ENCODE measurements around the gene ARIH2.
A peak's percentile ranks its signal among the peaks of the same experiment; 100 is the strongest.

Gene ARIH2

DNA sequence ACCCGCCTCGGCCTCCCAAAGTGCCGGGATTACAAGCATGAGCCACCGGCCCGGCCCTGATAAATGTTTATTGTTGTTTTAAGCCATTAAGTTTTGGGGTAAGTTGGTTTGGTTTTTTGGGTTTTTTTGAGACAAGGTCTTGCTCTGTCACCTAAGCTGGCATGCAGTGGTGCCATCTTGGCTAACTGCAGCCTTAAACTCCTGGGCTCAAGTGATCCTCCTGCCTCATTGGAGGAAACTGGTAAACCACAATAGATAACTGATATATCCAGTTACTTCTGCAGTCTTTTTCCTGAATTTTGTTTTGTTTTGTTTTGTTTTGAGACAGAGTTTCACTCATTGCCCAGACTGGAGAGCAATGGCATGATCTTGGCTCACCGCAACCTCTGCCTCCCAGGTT is 24.1 kb upstream of the ARIH2 start:
- H3K27ac ChIP-seq (ENCODE audit: low read length) = no peak overlapping the region
- no peaks in the 10 kb centered on the region for H3K27me3 ChIP-seq (ENCODE audit: low read depth, low read length)
- H2AFZ ChIP-seq (ENCODE audit: low read depth, low read length) = no peak overlapping the region
- no peak overlapping the region for H3K4me2 ChIP-seq (ENCODE audit: low read length)
- H4K20me1 ChIP-seq (ENCODE audit: insufficient read depth, low read length) = no peaks in the 10 kb centered on the region
- no peak overlapping the region for H3K4me3 ChIP-seq (ENCODE audit: low read length)
- no peaks in the 10 kb centered on the region for H3K36me3 ChIP-seq (replicated peaks; ENCODE audit: low read depth, low read length)
- H3K79me2 ChIP-seq (ENCODE audit: low read length) = no peaks in the 10 kb centered on the region
- no peaks in the 10 kb centered on the region for H3K9me3 ChIP-seq (ENCODE audit: insufficient read depth, low read length)
- no peak for TF ChIP-seq EZH2phosphoT487 (IDR thresholded peaks at IDR 0.05; ENCODE audit: low read depth)
- no peak for TF ChIP-seq CTCF (IDR thresholded peaks at IDR 0.05; ENCODE audit: low read depth, low read length)
- H3K9ac ChIP-seq (ENCODE audit: low read length) = no peak overlapping the region
- peaks cover 14% of the 10 kb centered on the region for H3K4me1 ChIP-seq (ENCODE audit: low read length)

DNA sequence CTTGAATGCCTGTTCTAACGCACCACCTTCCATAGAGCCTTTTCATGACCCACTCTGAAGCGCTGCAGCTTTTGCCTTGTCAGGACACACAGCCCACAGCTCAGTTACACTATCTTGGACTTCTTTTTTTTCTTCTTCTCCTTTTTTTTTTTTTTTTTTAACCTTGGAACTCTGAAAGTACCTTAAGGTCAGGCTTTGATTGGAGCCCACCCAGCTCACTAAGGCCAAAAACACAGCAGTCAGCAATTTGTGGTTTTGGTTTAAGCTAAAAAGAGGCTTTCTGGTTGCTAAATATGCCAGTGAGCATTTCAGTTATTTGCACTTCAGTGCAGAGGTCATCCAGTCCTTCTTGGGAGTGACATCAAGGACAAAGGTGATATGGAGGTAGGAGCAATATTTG is 21.7 kb upstream of the ARIH2 start:
- Histone ChIP-seq H3K27me3 (ENCODE audit: low read depth, low read length) (no peaks in the 10 kb centered on the region), H3K36me3 (replicated peaks; ENCODE audit: low read depth, low read length) (no peaks in the 10 kb centered on the region), H4K20me1 (ENCODE audit: insufficient read depth, low read length) (no peaks in the 10 kb centered on the region), H2AFZ (ENCODE audit: low read depth, low read length) (no peak overlapping the region), H3K4me2 (ENCODE audit: low read length) (no peak overlapping the region), H3K79me2 (ENCODE audit: low read length) (no peaks in the 10 kb centered on the region), H3K27ac (ENCODE audit: low read length) (no peak overlapping the region), H3K4me3 (ENCODE audit: low read length) (no peak overlapping the region), H3K4me1 (ENCODE audit: low read length) (peaks cover 14% of the 10 kb centered on the region), H3K9me3 (ENCODE audit: insufficient read depth, low read length) (no peaks in the 10 kb centered on the region), H3K9ac (ENCODE audit: low read length) (no peak overlapping the region)
- TF ChIP-seq CTCF (IDR thresholded peaks at IDR 0.05; ENCODE audit: low read depth, low read length) (no peak), EZH2phosphoT487 (IDR thresholded peaks at IDR 0.05; ENCODE audit: low read depth) (no peak)

GRCh38 chr3:48897460-48898376 is 20.9 kb upstream of the ARIH2 start:
- H3K4me3 ChIP-seq (ENCODE audit: low read length) = peak overlapping the region; percentile 90
- H4K20me1 ChIP-seq (ENCODE audit: insufficient read depth, low read length) = no peaks in the 10 kb centered on the region
- TF ChIP-seq EZH2phosphoT487 (IDR thresholded peaks at IDR 0.05; ENCODE audit: low read depth) (no peak), CTCF (IDR thresholded peaks at IDR 0.05; ENCODE audit: low read depth, low read length) (no peak)
- peak overlapping the region; percentile 31; the same call in 1 of the 2 replicates for H3K27ac ChIP-seq (ENCODE audit: low read length)
- H3K79me2 ChIP-seq (ENCODE audit: low read length) = no peaks in the 10 kb centered on the region
- H3K4me1 ChIP-seq (ENCODE audit: low read length) = peaks cover 14% of the 10 kb centered on the region
- peak overlapping the region; percentile 75 for H3K9ac ChIP-seq (ENCODE audit: low read length)
- H3K9me3 ChIP-seq (ENCODE audit: insufficient read depth, low read length) = no peaks in the 10 kb centered on the region
- no peaks in the 10 kb centered on the region for H3K27me3 ChIP-seq (ENCODE audit: low read depth, low read length)
- H3K36me3 ChIP-seq (replicated peaks; ENCODE audit: low read depth, low read length) = no peaks in the 10 kb centered on the region
- peak overlapping the region; percentile 93 for H2AFZ ChIP-seq (ENCODE audit: low read depth, low read length)
- peak overlapping the region; percentile 81 for H3K4me2 ChIP-seq (ENCODE audit: low read length)

- H3K4me2 ChIP-seq (ENCODE audit: low read length) = peak within 1 kb of the TSS; percentile 81
- peak within 1 kb of the TSS; percentile 43 for H3K27ac ChIP-seq (ENCODE audit: low read length)
- no peaks in the 10 kb centered on the region for H3K27me3 ChIP-seq (ENCODE audit: low read depth, low read length)
- H3K4me3 ChIP-seq (ENCODE audit: low read length) = peak within 1 kb of the TSS; percentile 90
- H3K4me1 ChIP-seq (ENCODE audit: low read length) = peaks cover 16% of the 10 kb centered on the region
- H3K79me2 ChIP-seq (ENCODE audit: low read length) = no peaks in the 10 kb centered on the region
- no peaks in the 10 kb centered on the region for H3K36me3 ChIP-seq (replicated peaks; ENCODE audit: low read depth, low read length)
- H2AFZ ChIP-seq (ENCODE audit: low read depth, low read length) = peak within 1 kb of the TSS; percentile 93
- peak within 1 kb of the TSS; percentile 75 for H3K9ac ChIP-seq (ENCODE audit: low read length)
- no peaks in the 10 kb centered on the region for H4K20me1 ChIP-seq (ENCODE audit: insufficient read depth, low read length)
- no peaks in the 10 kb centered on the region for H3K9me3 ChIP-seq (ENCODE audit: insufficient read depth, low read length)
- TF ChIP-seq EZH2phosphoT487 (IDR thresholded peaks at IDR 0.05; ENCODE audit: low read depth) (no peak), CTCF (IDR thresholded peaks at IDR 0.05; ENCODE audit: low read depth, low read length) (peak; percentile 29)
Measured at GRCh38 chr3:48898383-48899234, 20.0 kb upstream of the ARIH2 start, which contains the start of gene SLC25A20. Gene SLC25A20 (minus strand): TSS chr3:48898882. CDS start chr3:48898794, 88 bp downstream.
